H1 (cell line): Measurements from ENCODE around the gene TUBB4B.

Experiments
- BRCA1 ChIP-seq: IDR thresholded peaks from 2 replicates; pipeline ENCODE4 v1.6.1; 2012; ENCODE audit warnings: low read depth, low read length, improper control_type of control experiment
- CBX8 ChIP-seq: fragments of 300-800, 300-1000 bp; sonication (generic); IDR thresholded peaks from 2 replicates; pipeline ENCODE4 v1.7.1; 2016; ENCODE audit warnings: low read depth, low read length, borderline replicate concordance
- EP300 ChIP-seq, 2 experiments: IDR thresholded peaks; 1 replicate in 1 of 2; 2 replicates in 1 of 2; pipeline ENCODE4 v1.6.1; 2011 to 2012; ENCODE audit warnings: low read depth in 2 of 2, low read length in 2 of 2, mild to moderate bottlenecking in 2 of 2, borderline replicate concordance in 1 of 2, inconsistent platforms in 1 of 2, moderate library complexity in 1 of 2
- MAFK ChIP-seq: IDR thresholded peaks from 2 replicates; pipeline ENCODE4 v1.6.1; 2012; ENCODE audit warnings: low read depth, mild to moderate bottlenecking, improper control_type of control experiment, low read length
- POLR2A ChIP-seq, 2 experiments: IDR thresholded peaks; 1 replicate in 1 of 2; 2 replicates in 1 of 2; pipeline ENCODE4 v1.6.1; 2011; ENCODE audit warnings: low read depth in 2 of 2, low read length in 2 of 2, mild to moderate bottlenecking in 2 of 2; ENCODE audit errors: control extremely low read depth in 1 of 2
- TBP ChIP-seq: IDR thresholded peaks from 2 replicates; pipeline ENCODE4 v1.6.1; 2011; ENCODE audit warnings: low read depth, low read length, improper control_type of control experiment
- TCF12 ChIP-seq: IDR thresholded peaks from 2 replicates; pipeline ENCODE4 v1.6.1; 2011; ENCODE audit warnings: low read depth, mild to moderate bottlenecking, low read length
- TEAD4 ChIP-seq: IDR thresholded peaks from 2 replicates; pipeline ENCODE4 v1.6.1; 2012; ENCODE audit warnings: low read depth, low read length, inconsistent platforms, mixed read lengths
- TF ChIP-seq, protein P1 (sequence below), 3 experiments: IDR thresholded peaks; 1 replicate in 2 of 3; 2 replicates in 1 of 3; pipeline versions ENCODE4 v1.5.1 to v1.6.1; 2011; ENCODE audit warnings: low read length in 3 of 3, mild to moderate bottlenecking in 3 of 3, inconsistent platforms in 2 of 3, low read depth in 1 of 3, moderate library complexity in 1 of 3; ENCODE audit not compliant: insufficient read depth in 1 of 3; ENCODE audit errors: control extremely low read depth in 1 of 3
- TF ChIP-seq, protein P2 (sequence below): IDR thresholded peaks from 2 replicates; pipeline ENCODE4 v1.6.1; 2012; ENCODE audit warnings: low read length, inconsistent platforms

DNA sequence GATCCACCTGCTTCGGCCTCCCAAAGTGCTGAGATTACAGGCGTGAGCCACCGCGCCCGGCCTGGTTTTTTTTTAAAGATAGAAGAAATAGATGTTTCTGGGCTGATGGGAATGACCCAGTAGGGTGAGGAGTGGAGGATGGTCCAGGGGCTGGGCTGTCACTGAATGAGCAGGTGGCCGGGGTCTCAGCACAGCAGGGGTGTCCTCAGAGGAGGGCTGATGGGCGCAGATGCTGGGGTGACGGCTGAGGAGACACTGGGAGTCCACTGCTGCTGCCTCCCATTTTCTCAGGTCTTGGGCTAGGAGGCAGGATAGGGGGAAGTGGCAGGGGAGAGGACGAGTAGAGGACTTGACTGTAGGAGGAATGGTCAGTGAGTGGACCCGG lies 34.1 kb downstream of the TUBB4B start:
- TF ChIP-seq, protein P1, sequence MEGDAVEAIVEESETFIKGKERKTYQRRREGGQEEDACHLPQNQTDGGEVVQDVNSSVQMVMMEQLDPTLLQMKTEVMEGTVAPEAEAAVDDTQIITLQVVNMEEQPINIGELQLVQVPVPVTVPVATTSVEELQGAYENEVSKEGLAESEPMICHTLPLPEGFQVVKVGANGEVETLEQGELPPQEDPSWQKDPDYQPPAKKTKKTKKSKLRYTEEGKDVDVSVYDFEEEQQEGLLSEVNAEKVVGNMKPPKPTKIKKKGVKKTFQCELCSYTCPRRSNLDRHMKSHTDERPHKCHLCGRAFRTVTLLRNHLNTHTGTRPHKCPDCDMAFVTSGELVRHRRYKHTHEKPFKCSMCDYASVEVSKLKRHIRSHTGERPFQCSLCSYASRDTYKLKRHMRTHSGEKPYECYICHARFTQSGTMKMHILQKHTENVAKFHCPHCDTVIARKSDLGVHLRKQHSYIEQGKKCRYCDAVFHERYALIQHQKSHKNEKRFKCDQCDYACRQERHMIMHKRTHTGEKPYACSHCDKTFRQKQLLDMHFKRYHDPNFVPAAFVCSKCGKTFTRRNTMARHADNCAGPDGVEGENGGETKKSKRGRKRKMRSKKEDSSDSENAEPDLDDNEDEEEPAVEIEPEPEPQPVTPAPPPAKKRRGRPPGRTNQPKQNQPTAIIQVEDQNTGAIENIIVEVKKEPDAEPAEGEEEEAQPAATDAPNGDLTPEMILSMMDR (IDR thresholded peaks at IDR 0.05; ENCODE audit: control extremely low read depth in 1 of 3, insufficient read depth in 1 of 3, low read depth in 1 of 3, low read length in 3 of 3) = no peak
- no peak for TF ChIP-seq BRCA1
- TF ChIP-seq TEAD4 = no peak
- no peak for TF ChIP-seq EP300 (IDR thresholded peaks at IDR 0.05; ENCODE audit: borderline replicate concordance in 1 of 2, low read depth in 2 of 2, low read length in 2 of 2)
- TF ChIP-seq TCF12 = no peak
- no peak for TF ChIP-seq POLR2A (IDR thresholded peaks at IDR 0.05; ENCODE audit: control extremely low read depth in 1 of 2, low read depth in 2 of 2, low read length in 2 of 2)
- TF ChIP-seq MAFK = no peak
- TF ChIP-seq, protein P2, sequence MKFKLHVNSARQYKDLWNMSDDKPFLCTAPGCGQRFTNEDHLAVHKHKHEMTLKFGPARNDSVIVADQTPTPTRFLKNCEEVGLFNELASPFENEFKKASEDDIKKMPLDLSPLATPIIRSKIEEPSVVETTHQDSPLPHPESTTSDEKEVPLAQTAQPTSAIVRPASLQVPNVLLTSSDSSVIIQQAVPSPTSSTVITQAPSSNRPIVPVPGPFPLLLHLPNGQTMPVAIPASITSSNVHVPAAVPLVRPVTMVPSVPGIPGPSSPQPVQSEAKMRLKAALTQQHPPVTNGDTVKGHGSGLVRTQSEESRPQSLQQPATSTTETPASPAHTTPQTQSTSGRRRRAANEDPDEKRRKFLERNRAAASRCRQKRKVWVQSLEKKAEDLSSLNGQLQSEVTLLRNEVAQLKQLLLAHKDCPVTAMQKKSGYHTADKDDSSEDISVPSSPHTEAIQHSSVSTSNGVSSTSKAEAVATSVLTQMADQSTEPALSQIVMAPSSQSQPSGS = no peak
- TF ChIP-seq TBP = no peak
- TF ChIP-seq CBX8 = no peak
